ENCODE measurements around the gene C20orf202. TPM values are rescaled to one million over a fixed set of nuclear protein-coding genes. Genes with fewer than 3 reads are reported as not detected.

C20orf202 gene
- total RNA-seq, 6 experiments from 2014 or later: 0.19 TPM; not detected in 5

GRCh38 chr20:1160496-1160895, 42.8 kb upstream of the C20orf202 start:
- no peak overlapping the region for H3K27ac ChIP-seq
- no peak for TF ChIP-seq CTCF (IDR thresholded peaks at IDR 0.05)
- TF ChIP-seq POLR2A (IDR thresholded peaks at IDR 0.05): no peak
- H3K36me3 ChIP-seq: peaks cover 3 to 51% (median 27%) of the 10 kb centered on the region in 4 donors
- DNase-seq: no peak
- no peak for ATAC-seq
- intact Hi-C loops (cut with DNase I): no loop called here
- no peaks in the 10 kb centered on the region for H3K4me1 ChIP-seq
- H3K27me3 ChIP-seq: no peaks in the 10 kb centered on the region
- no peaks in the 10 kb centered on the region for H3K9me3 ChIP-seq
- WGBS (ENCODE audit: insufficient coverage, low coverage, low lambda C conversion rate, missing lambda C conversion rate): 93% methylated on average over 7 of the region's 10 CpGs
- H3K4me3 ChIP-seq: no peak overlapping the region

- no peak for TF ChIP-seq CTCF (IDR thresholded peaks at IDR 0.05)
- TF ChIP-seq POLR2A (IDR thresholded peaks at IDR 0.05): no peak
- ATAC-seq (no peak), DNase-seq (no peak)
- Histone ChIP-seq H3K4me1 (no peaks in the 10 kb centered on the region), H3K27me3 (no peaks in the 10 kb centered on the region), H3K36me3 (peaks cover 3 to 56% (median 29%) of the 10 kb centered on the region in 4 donors), H3K4me3 (no peak overlapping the region), H3K27ac (no peak overlapping the region), H3K9me3 (no peaks in the 10 kb centered on the region)
- WGBS (ENCODE audit: insufficient coverage, low coverage, low lambda C conversion rate, missing lambda C conversion rate): 100% methylated on average over 2 of the region's 12 CpGs
- intact Hi-C loops (cut with DNase I): no loop called here
Measured at GRCh38 chr20:1160991-1161390, 42.3 kb upstream of the C20orf202 start.

- H3K4me1 ChIP-seq: no peaks in the 10 kb centered on the region
- no peak for ATAC-seq
- H3K4me3 ChIP-seq: no peak overlapping the region
- intact Hi-C loops (cut with DNase I): no loop called here
- no peak overlapping the region for H3K27ac ChIP-seq
- no peaks in the 10 kb centered on the region for H3K27me3 ChIP-seq
- no peaks in the 10 kb centered on the region for H3K9me3 ChIP-seq
- 94% methylated on average over 5 of the region's 6 CpGs for WGBS (ENCODE audit: insufficient coverage, low coverage, low lambda C conversion rate, missing lambda C conversion rate)
- peaks cover 3 to 76% (median 30%) of the 10 kb centered on the region in 4 donors for H3K36me3 ChIP-seq
- TF ChIP-seq POLR2A (IDR thresholded peaks at IDR 0.05) (no peak), CTCF (IDR thresholded peaks at IDR 0.05) (no peak)
- DNase-seq: no peak
Measured at GRCh38 chr20:1163105-1163504, 40.1 kb upstream of the C20orf202 start.

GRCh38 chr20:1163653-1164052, 39.6 kb upstream of the C20orf202 start:
- intact Hi-C loops (cut with DNase I): no loop called here
- Histone ChIP-seq H3K4me1 (no peaks in the 10 kb centered on the region), H3K27ac (no peak overlapping the region), H3K9me3 (no peaks in the 10 kb centered on the region), H3K4me3 (no peak overlapping the region), H3K36me3 (peaks cover 3 to 82% (median 33%) of the 10 kb centered on the region in 4 donors), H3K27me3 (no peaks in the 10 kb centered on the region)
- DNase-seq: no peak
- 86% methylated on average over 2 of the region's 2 CpGs for WGBS (ENCODE audit: insufficient coverage, low coverage, low lambda C conversion rate, missing lambda C conversion rate)
- no peak for ATAC-seq
- no peak for TF ChIP-seq POLR2A (IDR thresholded peaks at IDR 0.05)
- TF ChIP-seq CTCF (IDR thresholded peaks at IDR 0.05): no peak

- DNase-seq (no peak), ATAC-seq (no peak)
- Histone ChIP-seq H3K27ac (no peak overlapping the region), H3K36me3 (peaks cover 3 to 87% (median 33%) of the 10 kb centered on the region in 4 donors), H3K27me3 (no peaks in the 10 kb centered on the region), H3K4me3 (no peak overlapping the region), H3K4me1 (no peaks in the 10 kb centered on the region), H3K9me3 (no peaks in the 10 kb centered on the region)
- intact Hi-C loops (cut with DNase I): no loop called here
- WGBS (ENCODE audit: insufficient coverage, low coverage, low lambda C conversion rate, missing lambda C conversion rate): 100% methylated on average over 4 of the region's 7 CpGs
- TF ChIP-seq CTCF (IDR thresholded peaks at IDR 0.05) (no peak), POLR2A (IDR thresholded peaks at IDR 0.05) (no peak)
Measured at GRCh38 chr20:1164871-1165270, 38.4 kb upstream of the C20orf202 start.
